NT2/D1 (cell line): ENCODE results near the gene PAH.

Experiments used
- DNase-seq: peaks from one replicate; pipeline ENCODE4 v3.0.0-alpha.2; 2011; ENCODE audit warnings: low read depth, low spot score
- H3K27me3 ChIP-seq: 2 replicates; pipeline ENCODE4 v1.6.0; 2011; ENCODE audit warnings: mild to moderate bottlenecking; ENCODE audit not compliant: insufficient read length, insufficient read depth
- H3K36me3 ChIP-seq: 2 replicates; pipeline ENCODE4 v1.6.1; 2011; ENCODE audit warnings: mild to moderate bottlenecking, low read length, mixed read lengths; ENCODE audit not compliant: insufficient read depth, insufficient read length
- H3K4me1 ChIP-seq: 2 replicates; pipeline ENCODE4 v1.5.1; 2011; ENCODE audit not compliant: insufficient read depth, insufficient read length
- H3K4me3 ChIP-seq: 2 replicates; pipeline ENCODE4 v1.5.1; 2011; ENCODE audit warnings: low read depth; ENCODE audit not compliant: insufficient read length
- H3K9ac ChIP-seq: 2 replicates; pipeline ENCODE4 v1.6.0; 2011; ENCODE audit warnings: low read depth; ENCODE audit not compliant: insufficient read length
- H3K9me3 ChIP-seq: 2 replicates; pipeline ENCODE4 v1.5.1; 2011; ENCODE audit warnings: mild to moderate bottlenecking, low read length; ENCODE audit not compliant: insufficient read depth
- SUZ12 ChIP-seq: IDR thresholded peaks from 2 replicates; pipeline ENCODE4 v1.6.1; 2011; ENCODE audit not compliant: insufficient read length, insufficient read depth; ENCODE audit errors: extremely low read depth
- YY1 ChIP-seq: IDR thresholded peaks from 2 replicates; pipeline ENCODE4 v1.6.1; 2011; ENCODE audit not compliant: insufficient read length, insufficient read depth
- ZNF274 ChIP-seq: IDR thresholded peaks from 2 replicates; pipeline ENCODE4 v1.6.1; 2011; ENCODE audit warnings: mild to moderate bottlenecking, low read depth, low read length

PAH gene

DNA sequence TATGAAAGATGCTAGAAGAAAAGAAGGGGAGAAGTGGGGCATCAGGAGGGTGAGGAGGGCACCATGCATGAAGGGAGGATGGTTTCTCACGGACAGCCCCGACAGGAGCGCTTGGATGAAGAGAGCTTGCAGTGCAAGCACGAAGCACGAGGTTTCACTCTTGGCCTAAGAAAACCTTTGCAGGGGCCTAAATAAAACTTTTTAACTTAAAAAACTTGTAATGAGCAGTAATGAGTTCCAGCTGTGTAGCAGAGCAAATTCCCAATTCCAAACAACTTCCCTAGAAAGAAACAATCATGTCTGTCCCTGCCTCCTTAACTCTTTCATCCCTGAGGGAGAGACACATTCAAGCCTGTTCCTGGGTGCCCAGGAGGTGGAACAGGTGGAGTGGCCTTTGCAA lies 119.5 kb downstream of the PAH start:
- H3K4me1 ChIP-seq = no peaks in the 10 kb centered on the region
- no peaks in the 10 kb centered on the region for H3K36me3 ChIP-seq
- no peak overlapping the region for H3K4me3 ChIP-seq
- TF ChIP-seq SUZ12 = no peak
- no peaks in the 10 kb centered on the region for H3K9me3 ChIP-seq
- no peak overlapping the region for H3K9ac ChIP-seq
- no peaks in the 10 kb centered on the region for H3K27me3 ChIP-seq
- DNase-seq = no peak

DNA sequence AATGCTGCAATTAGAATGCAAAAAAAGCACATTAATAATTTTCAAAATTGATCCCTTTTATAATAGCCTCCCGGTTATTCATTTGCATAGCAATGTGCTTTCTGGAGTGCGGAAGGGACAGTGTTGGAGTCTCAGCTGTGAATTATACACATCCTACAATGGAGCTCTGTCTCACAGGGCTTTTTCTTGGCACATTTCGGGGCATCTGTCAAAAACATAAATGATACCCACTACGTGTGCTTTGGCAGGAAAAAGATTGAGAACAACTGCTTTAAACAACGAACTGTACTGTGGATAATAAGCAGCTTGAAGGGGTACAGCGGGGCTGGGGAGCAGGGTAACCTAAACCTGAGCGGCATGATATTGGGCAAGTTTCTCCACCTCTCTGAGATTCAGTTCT lies 123.1 kb downstream of the PAH start:
- Histone ChIP-seq H3K4me1 (no peaks in the 10 kb centered on the region), H3K27me3 (no peaks in the 10 kb centered on the region), H3K4me3 (no peak overlapping the region), H3K9me3 (no peaks in the 10 kb centered on the region), H3K9ac (no peak overlapping the region), H3K36me3 (no peaks in the 10 kb centered on the region)
- TF ChIP-seq SUZ12 (no peak), ZNF274 (no peak), YY1 (no peak)
- DNase-seq = no peak
